Activated effector memory CD4-positive, alpha-beta T cell treated with anti-CD3 and anti-CD28 coated beads, Interleukin-2, amount 50 U/mL, for 16 hours (primary cell): ENCODE results near the gene SLC24A3.

ENCODE experiments used
- DNase-seq: peaks from one replicate; pipeline ENCODE4 v3.0.0-alpha.2; 2020

Gene SLC24A3

GRCh38 chr20:19473922-19474286, 261.5 kb downstream of the SLC24A3 start:
- no peak for DNase-seq

- DNase-seq: no peak
Measured at GRCh38 chr20:19478320-19478895, 266.0 kb downstream of the SLC24A3 start.

GRCh38 chr20:19482726-19483125, 270.3 kb downstream of the SLC24A3 start:
- no peak for DNase-seq

DNA sequence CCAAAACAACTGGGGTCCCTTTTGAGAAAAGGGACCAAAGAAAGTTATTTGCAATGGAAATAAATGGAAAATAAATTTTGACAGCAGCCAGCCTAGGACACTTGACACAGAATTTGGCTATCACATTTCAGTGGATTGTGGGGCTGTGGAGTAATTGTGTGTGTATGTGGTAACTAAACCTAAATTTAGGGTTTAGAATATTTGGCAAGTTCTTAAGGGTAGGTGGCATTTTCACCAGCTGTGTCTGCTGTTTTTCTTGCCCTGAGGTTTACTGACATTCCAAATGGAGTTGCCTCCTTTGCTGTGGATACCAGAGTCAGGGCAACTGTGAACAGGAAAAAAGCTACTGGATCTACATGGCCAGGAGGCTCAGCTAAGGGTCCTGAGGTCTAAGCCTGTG, 270.9 kb downstream of the SLC24A3 start:
- no peak for DNase-seq

DNA sequence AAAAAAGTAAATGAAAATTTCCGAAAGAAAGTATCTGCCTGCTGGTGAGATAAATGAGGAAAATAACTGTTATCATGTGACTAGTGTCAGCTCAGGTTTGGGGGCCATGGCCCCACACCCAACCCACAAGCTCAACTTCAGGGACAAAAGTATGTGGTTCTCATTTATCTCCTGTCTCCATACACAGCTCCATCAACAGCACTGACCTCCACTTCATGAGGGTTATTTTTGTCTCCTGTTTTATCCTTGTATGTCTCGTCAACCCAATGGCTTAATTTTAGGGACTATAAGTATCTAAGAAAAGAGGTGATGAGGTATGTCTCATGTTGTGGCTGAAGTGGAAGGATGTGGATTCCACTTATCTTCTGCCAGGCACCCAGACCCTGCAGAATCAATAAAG, 274.0 kb downstream of the SLC24A3 start:
- DNase-seq: no peak

DNA sequence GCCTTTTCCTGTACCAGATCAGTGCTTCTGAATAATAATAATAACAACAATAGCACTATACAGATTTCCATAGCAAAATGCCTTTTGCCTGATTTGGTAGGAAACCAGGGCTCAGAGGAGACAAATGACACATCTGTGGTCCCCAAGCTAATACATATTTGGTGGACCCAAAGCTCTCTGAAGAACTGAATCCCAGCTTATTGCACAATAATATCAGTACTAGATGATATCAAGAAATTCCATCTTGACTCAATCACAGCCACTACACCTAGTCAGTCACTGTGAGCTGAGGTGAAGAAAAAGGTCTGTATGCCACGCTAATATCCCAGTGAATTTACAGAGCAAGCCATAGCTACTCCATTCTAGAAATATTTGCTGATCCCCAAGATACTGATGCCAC, 275.0 kb downstream of the SLC24A3 start:
- no peak for DNase-seq

- no peak for DNase-seq
Measured at GRCh38 chr20:19491241-19491640, 278.8 kb downstream of the SLC24A3 start.

DNA sequence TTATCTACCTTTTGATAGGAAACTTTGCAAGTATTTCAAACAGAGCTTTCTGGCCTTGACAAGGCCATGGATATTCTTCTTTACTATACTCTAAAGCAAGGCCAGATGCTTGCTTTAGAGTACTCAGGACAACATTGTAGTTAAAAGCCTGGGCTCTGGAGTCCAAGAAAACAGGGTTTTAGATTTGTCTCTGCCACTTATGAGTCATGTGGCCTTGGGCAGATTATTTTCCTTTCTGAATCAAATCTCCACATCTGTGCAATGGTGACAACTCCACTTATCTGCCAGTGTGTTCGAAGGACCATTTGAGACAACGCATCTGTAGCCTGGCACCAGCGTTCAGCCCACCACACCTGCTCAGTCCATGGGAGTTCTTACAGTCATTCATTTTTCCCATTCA, 279.7 kb downstream of the SLC24A3 start:
- no peak for DNase-seq

DNA sequence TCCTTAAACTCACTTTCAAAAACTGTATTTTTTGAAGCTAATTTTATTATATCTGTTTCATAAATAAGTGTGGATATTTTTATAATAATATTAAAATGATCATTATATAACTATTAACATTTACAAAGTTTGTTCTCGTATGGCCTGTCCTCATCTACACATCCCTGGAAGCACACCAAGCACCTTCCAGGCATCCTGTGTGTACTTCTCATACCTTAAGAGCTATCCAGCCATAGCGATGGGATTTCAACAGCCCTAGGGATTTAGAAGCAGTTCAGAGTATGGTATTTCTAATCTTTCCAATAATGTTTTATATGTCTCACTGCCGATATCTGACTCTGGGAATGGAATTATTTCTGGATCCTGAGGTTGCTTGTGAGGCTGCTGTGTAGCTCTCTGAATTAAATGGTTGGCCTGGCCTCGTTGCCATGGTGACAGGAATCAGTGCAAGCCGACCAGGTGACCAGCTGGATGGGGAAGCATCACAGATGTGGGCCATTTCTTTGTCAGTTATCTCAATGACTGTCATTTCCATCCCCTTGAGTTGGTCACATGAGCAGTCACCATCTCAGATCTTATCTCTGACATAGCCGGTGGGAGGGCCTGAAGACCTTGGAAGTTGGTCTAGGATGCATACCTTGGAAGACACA, 280.4 kb downstream of the SLC24A3 start:
- DNase-seq: no peak

DNA sequence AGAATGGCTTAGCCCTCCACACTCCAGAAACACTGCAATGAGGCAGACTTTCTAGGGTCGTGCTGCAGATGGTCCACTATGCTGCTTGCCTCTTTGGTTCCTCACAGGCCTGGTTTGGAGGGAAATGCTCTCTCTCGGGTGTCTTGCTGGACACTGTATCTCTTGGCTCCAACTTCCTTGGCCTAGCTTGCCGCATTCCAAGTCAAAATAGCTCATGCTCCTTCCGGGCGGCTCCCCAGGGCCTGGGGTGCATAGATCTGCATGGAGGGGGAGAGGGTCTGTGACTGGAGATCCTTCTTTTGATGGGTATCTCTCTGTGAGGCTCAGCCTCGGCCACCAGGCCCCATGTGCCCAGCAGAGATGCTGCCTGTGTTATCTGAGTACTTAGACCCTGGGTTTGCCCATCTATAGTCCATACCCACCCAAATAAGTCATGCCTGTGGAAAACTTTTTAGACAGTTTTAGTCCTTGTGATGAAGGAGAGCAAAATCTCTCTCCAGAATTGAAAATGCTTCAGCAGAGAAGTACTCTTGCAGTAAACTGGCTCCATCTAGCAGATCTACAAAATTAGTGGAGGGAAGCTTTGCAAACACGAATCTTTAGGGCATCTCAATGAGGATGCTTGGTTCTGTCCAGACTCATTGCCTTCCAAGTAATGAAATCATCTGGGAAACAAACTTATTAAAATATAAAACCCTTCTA, 281.5 kb downstream of the SLC24A3 start:
- no peak for DNase-seq

DNA sequence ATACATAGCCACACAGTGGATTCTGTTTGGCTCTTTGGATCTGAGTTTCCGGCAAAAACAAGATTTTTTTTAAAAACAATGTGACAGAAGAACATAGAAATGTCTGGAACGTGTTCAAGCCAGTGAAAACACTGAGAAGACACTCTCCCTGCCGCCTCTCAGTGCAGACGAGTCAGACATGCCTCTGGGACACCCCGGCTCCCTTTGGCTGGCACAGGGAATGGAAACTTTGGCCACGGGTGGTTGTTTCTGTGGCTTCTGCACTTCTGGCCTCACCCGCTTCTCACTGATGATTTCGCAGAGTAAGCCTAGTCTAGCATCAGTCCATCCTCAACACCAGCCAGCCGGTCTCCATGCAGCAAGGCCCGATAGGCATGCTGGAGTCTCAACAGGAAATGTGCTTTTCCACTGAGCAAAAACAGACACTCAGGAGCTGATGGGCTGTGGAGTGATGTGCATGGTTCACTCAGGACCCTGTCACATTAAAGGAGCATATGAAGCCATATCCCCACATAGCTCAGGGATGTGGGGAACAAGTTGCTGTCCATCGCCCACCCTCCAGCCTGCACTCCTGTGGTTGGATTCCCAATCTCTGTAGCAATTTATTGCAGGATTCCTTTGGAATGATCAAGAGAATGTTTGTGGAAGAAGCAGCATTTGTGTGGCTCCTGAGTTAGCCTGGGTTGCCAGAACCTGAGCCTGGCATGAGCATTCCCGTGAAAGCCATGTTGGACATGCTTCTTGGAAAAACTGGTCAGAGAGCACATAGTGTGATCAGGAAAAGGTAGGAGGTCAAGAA, 283.7 kb downstream of the SLC24A3 start:
- no peak for DNase-seq

- no peak for DNase-seq
Measured at GRCh38 chr20:19497064-19497463, 284.6 kb downstream of the SLC24A3 start.

DNA sequence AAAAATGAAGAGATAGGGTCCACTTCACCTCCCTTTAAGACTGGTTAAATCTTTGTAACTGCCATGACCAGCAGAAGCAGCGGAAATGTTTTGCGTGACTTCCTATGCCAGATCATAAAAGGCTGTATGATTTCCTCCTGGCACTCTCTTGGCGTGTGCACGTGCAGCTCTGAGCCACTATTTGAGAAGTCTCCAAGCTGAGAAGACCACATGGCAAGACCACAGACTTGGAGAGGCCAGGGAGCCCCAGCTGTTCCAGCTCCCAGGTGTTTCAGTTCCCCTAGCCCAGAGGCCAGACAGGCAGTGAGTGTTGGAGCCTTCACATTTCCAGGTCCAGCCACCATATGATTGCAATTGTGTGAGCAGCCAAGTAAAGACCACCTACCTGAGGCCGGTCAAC, 286.3 kb downstream of the SLC24A3 start:
- no peak for DNase-seq

GRCh38 chr20:19501476-19502115, 289.2 kb downstream of the SLC24A3 start:
- no peak for DNase-seq

DNA sequence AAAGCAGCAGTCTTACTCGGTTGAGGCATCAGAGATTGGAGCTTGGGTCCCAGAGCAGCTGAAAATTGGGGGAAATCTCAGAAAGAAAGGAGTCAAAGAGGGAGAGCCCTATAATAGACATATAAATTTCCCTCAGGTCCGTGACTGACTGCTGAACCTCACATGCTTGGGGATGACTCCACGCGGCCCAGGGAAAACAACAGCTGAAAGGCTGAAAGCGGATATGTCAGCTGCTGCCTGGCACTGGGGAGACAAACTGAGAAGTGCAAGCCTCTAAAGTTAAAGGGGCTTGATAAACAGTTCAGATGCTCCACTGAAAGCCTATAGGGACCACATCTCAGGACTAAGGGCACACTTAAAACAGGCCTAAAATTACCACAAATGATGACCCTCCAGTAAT, 289.7 kb downstream of the SLC24A3 start:
- no peak for DNase-seq

DNA sequence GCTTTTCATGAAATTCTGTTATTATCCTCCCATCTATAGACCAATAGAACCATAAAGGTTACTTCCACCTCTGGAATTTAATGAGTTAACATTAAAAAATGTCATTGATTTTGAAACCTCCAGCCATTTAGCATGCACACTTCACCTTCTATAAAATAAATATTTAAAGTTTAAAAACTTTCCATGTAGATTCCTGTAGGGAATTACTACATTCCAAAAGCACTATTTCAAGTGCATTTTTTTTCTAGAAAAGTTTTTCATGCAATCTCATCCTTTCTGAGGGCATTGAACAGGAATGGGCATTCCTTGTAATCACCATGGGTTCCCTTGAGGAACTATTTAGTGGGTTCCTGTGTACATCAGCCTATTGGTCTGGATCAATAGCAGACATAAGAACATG, 291.8 kb downstream of the SLC24A3 start:
- no peak for DNase-seq

GRCh38 chr20:19506021-19506420, 293.6 kb downstream of the SLC24A3 start:
- DNase-seq: no peak

- no peak for DNase-seq
Measured at GRCh38 chr20:19508449-19508848, 296.0 kb downstream of the SLC24A3 start.

DNA sequence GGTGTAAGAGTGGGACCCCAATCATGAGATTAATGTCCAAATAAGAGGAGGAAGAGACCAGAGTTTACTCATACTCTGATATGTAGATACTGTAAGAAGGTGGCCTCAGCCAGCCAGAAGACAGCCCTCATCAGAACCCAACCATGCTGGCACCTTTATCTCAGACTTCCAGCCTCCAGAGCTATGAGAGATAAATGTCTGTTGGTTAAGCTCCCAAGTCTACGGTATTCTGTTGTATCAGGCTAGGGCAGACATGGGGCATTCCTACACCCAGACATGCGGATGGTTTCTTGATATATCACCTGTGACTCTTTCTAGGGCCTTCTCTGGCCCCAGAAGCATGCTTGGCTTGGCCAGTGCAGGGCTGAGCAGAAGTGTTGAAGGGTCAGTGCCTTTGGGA, 298.2 kb downstream of the SLC24A3 start:
- no peak for DNase-seq

DNA sequence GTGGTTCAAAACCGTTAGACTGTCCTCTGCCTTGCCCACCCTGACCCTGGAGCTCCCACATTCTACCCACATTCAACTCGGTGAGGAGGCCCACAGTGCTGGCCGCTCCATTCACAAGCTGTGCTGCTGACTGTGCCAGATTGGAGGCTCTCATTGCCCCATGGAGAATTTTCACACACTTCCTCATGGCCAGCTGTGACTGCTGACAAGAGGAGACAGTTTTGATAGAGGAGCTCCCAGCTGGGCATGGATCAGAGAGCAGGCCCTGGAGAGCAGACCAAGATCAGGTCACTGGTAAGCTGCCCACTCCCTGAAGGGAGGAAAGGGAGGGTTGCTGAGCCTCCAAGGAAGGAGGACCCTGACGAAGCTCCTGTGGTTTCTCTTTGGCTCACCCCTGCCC, 299.5 kb downstream of the SLC24A3 start:
- no peak for DNase-seq

- no peak for DNase-seq
Measured at GRCh38 chr20:19512886-19513677, 300.6 kb downstream of the SLC24A3 start.

DNA sequence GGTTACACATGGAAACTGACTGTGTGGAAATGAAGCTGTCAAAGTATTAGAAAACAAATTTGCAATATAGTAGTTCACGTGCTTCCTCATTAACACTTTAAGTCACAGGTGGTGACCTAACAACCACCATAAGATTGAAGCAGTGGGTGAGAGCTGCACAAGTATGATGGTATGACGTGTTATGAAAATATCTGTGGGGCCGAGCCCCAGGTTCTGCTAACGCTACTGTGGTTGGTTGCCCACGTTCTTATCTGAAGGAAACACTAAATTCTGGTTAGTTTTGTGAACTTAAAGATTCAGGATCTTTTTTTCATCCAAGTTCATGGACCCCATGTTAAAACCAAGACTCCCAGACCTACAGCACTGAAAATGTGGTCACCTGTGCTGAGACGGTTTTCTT, 302.6 kb downstream of the SLC24A3 start:
- DNase-seq: no peak
